ENCODE data around the gene SPATA13. TPM values are rescaled to one million over a fixed set of nuclear protein-coding genes. Genes with fewer than 3 reads are reported as not detected.

Gene SPATA13
- total RNA-seq, 1 experiment from 2014 or later = 14.1 TPM

- no peak overlapping the region for H3K27ac Mint-ChIP-seq
- Histone ChIP-seq H2BK120ac (ENCODE audit: low read depth, low read length, poor library complexity, severe bottlenecking) (no peak overlapping the region), H2BK20ac (ENCODE audit: low read depth, low read length, poor library complexity, severe bottlenecking) (no peak overlapping the region), H3K18ac (ENCODE audit: insufficient read length, low read depth, low read length) (no peak overlapping the region), H3K9me3 (ENCODE audit: control insufficient read depth, low read depth, low read length) (no peaks in the 10 kb centered on the region), H4K8ac (replicated peaks; ENCODE audit: insufficient read length, low read depth, low read length) (no peak overlapping the region), H3K4me1 (ENCODE audit: insufficient read depth, low read length) (peaks cover 8% of the 10 kb centered on the region; the same call in 1 of the 2 replicates), H2BK15ac (ENCODE audit: low read depth, low read length) (no peak overlapping the region), H3K27ac (ENCODE audit: insufficient read length, low read depth, low read length) (no peak overlapping the region), H3K23me2 (ENCODE audit: insufficient read length, low read depth, low read length, poor library complexity, severe bottlenecking) (no peaks in the 10 kb centered on the region), H2BK12ac (ENCODE audit: insufficient read length, low read depth, low read length) (no peak overlapping the region), H3K27me3 (ENCODE audit: insufficient read depth, low read length) (no peaks in the 10 kb centered on the region), H3T11ph (ENCODE audit: low read length) (no peak overlapping the region), H3K56ac (ENCODE audit: insufficient read length, low read depth, low read length) (no peak overlapping the region), H2AFZ (ENCODE audit: low read length) (no peak overlapping the region), H4K20me1 (ENCODE audit: control insufficient read depth, insufficient read depth, insufficient read length) (no peaks in the 10 kb centered on the region), H3K9ac (ENCODE audit: extremely low read depth, insufficient read length, low read length) (no peak overlapping the region), H2BK5ac (ENCODE audit: insufficient read length, low read length) (no peak overlapping the region), H3K23ac (ENCODE audit: insufficient read length, low read depth, low read length) (no peak overlapping the region), H3K4ac (ENCODE audit: low read depth, low read length) (no peak overlapping the region), H3K14ac (ENCODE audit: insufficient read depth, low read length) (no peak overlapping the region), H3K79me1 (ENCODE audit: insufficient read depth, low read depth, low read length, poor library complexity, severe bottlenecking) (no peaks in the 10 kb centered on the region), H3K4me2 (ENCODE audit: insufficient read depth, insufficient read length, low read length) (no peak overlapping the region), H2AK5ac (ENCODE audit: insufficient read length, low read length) (no peak overlapping the region), H4K91ac (ENCODE audit: insufficient read length, low read depth, low read length) (no peak overlapping the region), H4K5ac (ENCODE audit: insufficient read length, low read depth, low read length) (no peak overlapping the region), H3K79me2 (ENCODE audit: insufficient read depth, low read length) (no peaks in the 10 kb centered on the region)
- H3K4me3 Mint-ChIP-seq = no peak overlapping the region
- peaks cover 2% of the 10 kb centered on the region for H3K27me3 Mint-ChIP-seq (ENCODE audit: low read depth)
- no peaks in the 10 kb centered on the region for H3K9me3 Mint-ChIP-seq
- no peak for DNase-seq
- no peak for TF ChIP-seq CTCF (conservative IDR thresholded peaks at IDR 0.05)
- H3K4me1 Mint-ChIP-seq = peaks cover 14 to 30% of the 10 kb centered on the region in 2 experiments
- H3K36me3 Mint-ChIP-seq (ENCODE audit: insufficient read depth in 1 of 3, low read depth in 3 of 3) = no peaks in the 10 kb centered on the region
- WGBS (ENCODE audit: extremely low coverage, insufficient read length, low lambda C conversion rate) = no CpG with 5 or more reads among the region's 2 CpGs
These were observed 8.7 kb upstream of the SPATA13 start for GRCh38 chr13:24151864-24152263.

Measured in H9 (cell line).